DMS79 treated with DMSO at 0.1 percent for 48 hours (cell line): ENCODE measurements around the gene OIT3.
A peak's percentile ranks its signal among the peaks of the same experiment; 100 is the strongest.

ENCODE experiments used
- DNase-seq: peaks from one replicate; lab custom pipeline; 2025; lab: John Stamatoyannopoulos, UW

Gene OIT3

GRCh38 chr10:72952642-72953158 is 59.2 kb downstream of the OIT3 start:
- peak; percentile 10 for DNase-seq

- DNase-seq = no peak
Observed at GRCh38 chr10:72953687-72954086, 60.1 kb downstream of the OIT3 start.

- DNase-seq = no peak
Observed at GRCh38 chr10:72954230-72954595, 60.7 kb downstream of the OIT3 start.

GRCh38 chr10:72954596-72955554 is 61.3 kb downstream of the OIT3 start, which contains the start of gene PLA2G12B:
PLA2G12B (minus strand) TSS chr10:72954806; CDS start chr10:72954685, 121 bp downstream.
- DNase-seq = peak; percentile 70

- DNase-seq = no peak
Observed at GRCh38 chr10:72956001-72956400, 62.5 kb downstream of the OIT3 start.

GRCh38 chr10:72976886-72977285 is 83.3 kb downstream of the OIT3 start:
- no peak for DNase-seq

GRCh38 chr10:72979709-72980108 is 86.2 kb downstream of the OIT3 start:
- DNase-seq = no peak

GRCh38 chr10:72980348-72980747 is 86.8 kb downstream of the OIT3 start:
- no peak for DNase-seq

GRCh38 chr10:72981028-72981881 is 87.7 kb downstream of the OIT3 start:
- no peak for DNase-seq

GRCh38 chr10:72981882-72982529 is 88.5 kb downstream of the OIT3 start:
- DNase-seq = no peak
